HG03139 (cell line): Measurements from ENCODE around the gene FTO.

ENCODE experiments used
- ATAC-seq: cut with Tn5 transposase; IDR thresholded peaks from one replicate; pipeline ENCODE4 v1.9.1; 2021; ENCODE audit not compliant: unreplicated experiment

The FTO gene

GRCh38 chr16:53753431-53753830 is 49.5 kb downstream of the FTO start:
- no peak for ATAC-seq

GRCh38 chr16:53755026-53755910 is 51.3 kb downstream of the FTO start:
- ATAC-seq = no peak

GRCh38 chr16:53756275-53756996 is 52.5 kb downstream of the FTO start:
- no peak for ATAC-seq

GRCh38 chr16:53757971-53758609 is 54.1 kb downstream of the FTO start:
- no peak for ATAC-seq

GRCh38 chr16:53761962-53762703 is 58.2 kb downstream of the FTO start:
- ATAC-seq = no peak

GRCh38 chr16:53766304-53767016 is 62.5 kb downstream of the FTO start:
- no peak for ATAC-seq

- ATAC-seq = no peak
Observed at GRCh38 chr16:53768167-53768566, 64.2 kb downstream of the FTO start.

GRCh38 chr16:53768593-53768992 is 64.6 kb downstream of the FTO start:
- no peak for ATAC-seq

GRCh38 chr16:53769185-53769584 is 65.2 kb downstream of the FTO start:
- no peak for ATAC-seq

- no peak for ATAC-seq
Observed at GRCh38 chr16:53769787-53770186, 65.8 kb downstream of the FTO start.

- ATAC-seq = no peak
Observed at GRCh38 chr16:53770641-53771040, 66.7 kb downstream of the FTO start.

GRCh38 chr16:53771655-53772497 is 67.9 kb downstream of the FTO start:
- ATAC-seq = no peak

GRCh38 chr16:53773150-53773846 is 69.3 kb downstream of the FTO start:
- ATAC-seq = peak; percentile 58

- no peak for ATAC-seq
Observed at GRCh38 chr16:53773881-53774280, 69.9 kb downstream of the FTO start.

GRCh38 chr16:53775106-53775820 is 71.3 kb downstream of the FTO start:
- no peak for ATAC-seq

GRCh38 chr16:53775821-53776431 is 72.0 kb downstream of the FTO start:
- no peak for ATAC-seq

- ATAC-seq = no peak
Observed at GRCh38 chr16:53779186-53779585, 75.2 kb downstream of the FTO start.

- ATAC-seq = no peak
Observed at GRCh38 chr16:53780051-53780450, 76.1 kb downstream of the FTO start.
